GM21381 (cell line): Measurements from ENCODE around the gene KHDC4.

Experiments used
- ATAC-seq: cut with Tn5 transposase; IDR thresholded peaks from one replicate; pipeline ENCODE4 v1.9.1; 2021; ENCODE audit warnings: mild to moderate bottlenecking, moderate library complexity; ENCODE audit not compliant: unreplicated experiment

Gene KHDC4

GRCh38 chr1:155970531-155971167, 36.4 kb upstream of the KHDC4 start:
- no peak for ATAC-seq

DNA sequence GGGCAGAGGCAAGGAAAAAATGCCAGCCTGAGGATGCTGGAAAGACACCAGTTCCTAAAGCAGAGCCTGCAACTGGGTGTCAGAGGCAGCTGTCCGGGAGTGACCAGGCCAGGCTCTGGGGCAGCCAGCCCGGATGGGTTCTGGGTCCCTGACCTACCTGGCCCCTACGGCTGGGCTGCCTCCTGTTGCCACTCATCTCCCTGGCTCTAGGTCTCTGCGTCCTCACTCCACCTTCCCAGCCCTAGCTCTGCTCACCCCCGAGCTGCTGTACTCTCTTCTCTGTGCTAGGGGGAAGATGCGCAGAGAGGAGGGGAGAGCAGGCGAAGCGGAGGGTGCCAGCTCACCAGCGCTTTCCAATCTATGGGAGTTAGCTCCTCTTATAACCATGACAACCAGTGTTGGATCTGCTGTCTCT, 35.2 kb upstream of the KHDC4 start:
- ATAC-seq, result no peak

GRCh38 chr1:155968670-155969069, 34.5 kb upstream of the KHDC4 start:
- ATAC-seq, result no peak

- no peak for ATAC-seq
Measured at GRCh38 chr1:155968051-155968400, 33.8 kb upstream of the KHDC4 start.

DNA sequence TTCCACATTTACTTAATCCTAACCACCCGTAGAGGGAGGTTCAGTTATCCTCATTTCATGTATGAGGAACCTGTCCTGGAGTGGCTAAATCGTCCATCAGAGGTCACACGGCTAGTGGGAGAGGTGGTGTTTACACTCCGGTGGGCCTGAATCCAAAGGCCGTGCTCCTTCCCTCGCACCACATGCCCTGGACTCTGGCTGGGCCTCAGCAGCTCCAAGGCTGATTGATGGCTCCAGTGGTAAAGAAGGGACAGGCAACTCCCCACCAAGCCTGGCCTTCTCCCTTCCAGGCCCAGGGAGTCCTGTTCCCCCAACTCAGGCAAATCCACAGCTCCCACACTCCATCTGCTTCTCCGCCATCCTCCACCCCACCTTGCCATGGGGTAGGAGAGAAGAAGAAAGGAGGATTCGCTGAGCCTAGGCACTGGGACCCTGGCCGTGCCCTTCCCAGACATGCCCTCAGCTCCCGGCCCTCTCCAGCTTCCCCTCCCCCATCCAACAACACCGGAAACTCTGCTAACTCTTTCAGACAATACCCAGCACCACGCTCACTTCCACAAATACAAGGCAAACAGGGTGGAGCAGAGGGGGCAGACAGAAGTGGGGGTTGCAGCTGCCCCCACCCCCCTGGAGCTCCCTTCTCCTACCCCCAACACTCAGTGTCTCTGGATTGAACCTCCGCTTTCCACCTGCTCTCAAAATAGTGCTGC, 33.3 kb upstream of the KHDC4 start:
- ATAC-seq, result no peak

GRCh38 chr1:155966750-155967149, 32.5 kb upstream of the KHDC4 start:
- ATAC-seq, result no peak

DNA sequence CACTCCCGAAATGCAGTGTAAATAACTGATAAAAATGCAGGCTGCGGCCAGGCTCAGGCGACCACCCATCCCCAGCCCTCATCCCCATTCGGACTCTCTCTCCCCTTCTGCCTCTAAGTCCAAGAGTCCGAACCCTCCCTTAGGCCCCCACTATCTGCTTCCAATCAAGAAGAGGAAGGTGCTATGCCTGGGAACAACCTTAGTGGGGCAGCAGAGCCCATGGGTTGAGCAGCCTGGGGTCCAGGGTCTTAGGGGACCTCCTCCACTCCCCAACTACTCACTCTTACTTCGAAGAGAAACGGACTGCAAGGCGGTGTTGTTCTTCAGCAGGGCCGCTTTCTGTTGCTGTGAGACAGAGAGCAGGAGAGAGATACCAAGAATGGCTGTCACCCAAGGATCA, 31.9 kb upstream of the KHDC4 start:
- no peak for ATAC-seq

DNA sequence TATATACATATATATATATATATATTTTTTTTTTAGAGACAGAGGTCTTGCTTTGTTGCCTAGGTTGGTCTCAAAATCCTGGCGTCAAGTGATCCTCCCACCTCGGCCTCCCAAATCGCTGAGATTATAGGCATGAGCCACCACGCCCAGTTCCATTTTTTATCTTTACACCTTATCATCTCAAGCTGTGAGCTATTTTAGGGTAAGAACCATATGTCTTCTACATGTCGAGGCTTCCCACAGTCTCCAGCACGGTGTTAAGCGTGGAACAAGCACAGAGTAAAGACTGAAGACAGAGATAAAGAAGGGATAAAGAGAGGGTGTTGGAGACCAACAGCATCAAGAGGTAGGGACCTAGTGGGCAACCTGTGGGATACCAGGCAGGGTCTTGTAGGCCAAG, 30.0 kb upstream of the KHDC4 start:
- no peak for ATAC-seq

DNA sequence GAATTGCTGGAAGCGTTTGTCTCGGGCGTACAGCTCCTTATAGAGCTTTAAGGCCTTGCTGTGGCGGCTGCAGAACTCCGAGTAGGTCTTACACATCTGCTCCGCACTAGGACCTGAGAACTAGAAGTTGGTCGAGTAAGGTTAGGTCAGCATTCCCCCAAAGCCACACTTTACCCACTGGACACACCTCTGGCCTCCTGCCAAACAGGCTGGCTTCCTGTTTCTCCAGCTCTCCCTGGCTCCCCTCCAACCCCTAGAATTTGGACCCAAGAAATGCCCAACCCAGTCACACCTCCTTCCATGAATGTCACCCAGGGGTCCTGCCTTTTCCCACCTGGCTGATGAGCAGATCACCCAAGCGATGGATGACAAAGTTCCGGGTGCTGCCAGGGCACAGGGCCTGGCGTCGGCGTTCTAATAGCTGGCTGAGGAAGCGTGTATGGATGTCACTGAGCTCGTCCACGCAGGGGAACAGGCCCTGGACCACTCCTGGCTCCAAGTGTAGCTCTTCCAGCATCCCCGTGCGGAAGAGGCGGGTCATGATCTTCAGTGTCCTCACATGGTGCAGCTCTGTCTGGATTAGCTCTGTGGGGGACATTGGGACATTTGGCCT, 28.5 kb upstream of the KHDC4 start:
- no peak for ATAC-seq

- ATAC-seq, result no peak
Measured at GRCh38 chr1:155961937-155962336, 27.7 kb upstream of the KHDC4 start.

DNA sequence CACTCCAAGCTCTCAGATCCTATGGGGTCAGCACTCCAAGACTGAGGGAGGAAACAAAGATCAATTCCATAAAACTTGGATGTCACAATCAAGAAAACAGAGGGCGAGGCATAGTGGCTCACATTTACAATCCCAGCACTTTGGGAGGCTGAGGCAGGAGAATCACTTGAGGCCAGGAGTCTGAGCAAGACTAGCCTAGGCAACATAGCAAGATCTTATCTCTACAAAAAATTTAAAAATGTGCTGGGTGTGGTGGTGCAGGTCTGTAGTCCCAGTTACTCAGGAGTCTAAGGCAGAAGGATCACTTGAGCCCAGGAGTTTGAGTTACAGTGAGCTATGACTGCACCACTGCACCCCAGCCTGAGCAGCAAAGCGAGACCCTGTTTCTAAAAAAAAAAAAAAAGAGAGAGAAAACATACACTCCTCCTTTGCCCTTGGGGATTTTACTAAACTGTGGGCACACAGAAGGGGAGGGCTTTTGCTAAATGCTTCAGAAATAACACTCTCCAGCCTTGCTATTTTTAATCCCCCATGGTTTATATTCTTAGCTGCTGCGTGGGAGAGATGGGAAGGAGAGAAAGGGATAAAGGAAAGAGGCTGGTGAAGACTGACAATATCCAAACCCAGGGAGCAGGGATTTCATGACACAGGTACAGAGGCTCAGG, 26.0 kb upstream of the KHDC4 start:
- no peak for ATAC-seq

GRCh38 chr1:155957411-155957915, 23.2 kb upstream of the KHDC4 start:
- no peak for ATAC-seq

DNA sequence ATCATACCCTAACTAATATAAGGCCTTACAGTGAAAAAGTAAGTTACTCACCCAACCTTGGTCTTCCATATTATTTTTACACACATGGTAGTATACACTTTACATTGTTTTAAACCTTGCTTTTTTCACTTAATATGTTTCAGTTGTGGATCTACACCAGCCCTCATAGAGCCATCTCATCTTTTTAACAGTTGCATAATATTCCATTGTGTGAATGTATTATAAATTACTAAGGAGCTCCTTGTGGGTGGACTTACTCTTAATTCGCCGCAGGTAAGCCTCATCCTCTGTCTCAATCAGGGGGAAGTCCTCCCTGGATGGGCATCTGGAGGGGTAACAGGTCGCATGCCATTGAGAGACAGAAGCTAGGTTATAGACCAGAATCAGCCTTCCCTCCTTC, 20.4 kb upstream of the KHDC4 start:
- ATAC-seq, result no peak

- ATAC-seq, result no peak
Measured at GRCh38 chr1:155952505-155952890, 18.3 kb upstream of the KHDC4 start.

DNA sequence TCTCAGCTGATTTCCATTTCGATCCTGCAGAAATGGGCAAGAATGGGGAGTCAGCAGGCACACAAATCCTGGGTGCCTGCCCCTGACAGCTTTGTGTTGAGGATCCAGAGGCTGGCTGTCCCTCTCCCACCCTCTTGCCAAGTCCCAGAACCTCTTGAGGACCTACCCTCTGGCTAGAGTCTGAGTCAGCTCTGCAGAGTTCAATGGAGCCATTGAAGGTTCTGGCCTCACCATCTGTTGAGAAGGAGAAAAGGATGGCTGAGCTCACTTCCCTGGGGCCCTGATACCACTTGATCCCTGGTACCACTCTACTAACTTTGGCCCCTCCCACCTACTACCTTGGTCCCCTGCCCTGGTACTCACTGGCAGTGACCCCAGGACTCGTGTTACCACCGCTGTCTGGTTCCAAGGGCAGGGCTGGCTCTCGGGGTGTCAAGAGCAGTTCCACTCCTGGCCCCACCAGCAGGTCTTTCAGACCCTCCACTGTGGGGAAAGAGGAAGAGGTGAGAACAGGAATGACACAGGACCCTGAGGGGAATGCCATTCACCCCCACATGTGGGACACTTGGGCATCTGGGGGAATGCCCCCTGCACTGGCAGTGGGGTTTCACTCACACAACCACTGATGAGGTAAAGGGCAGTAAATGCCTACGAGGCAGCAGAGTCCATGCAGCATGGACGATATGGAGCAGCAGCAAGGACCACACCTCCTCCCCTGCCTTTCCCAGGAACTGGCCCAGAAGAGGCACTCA, 17.7 kb upstream of the KHDC4 start:
- ATAC-seq, result no peak

- ATAC-seq, result no peak
Measured at GRCh38 chr1:155950829-155951228, 16.6 kb upstream of the KHDC4 start.

DNA sequence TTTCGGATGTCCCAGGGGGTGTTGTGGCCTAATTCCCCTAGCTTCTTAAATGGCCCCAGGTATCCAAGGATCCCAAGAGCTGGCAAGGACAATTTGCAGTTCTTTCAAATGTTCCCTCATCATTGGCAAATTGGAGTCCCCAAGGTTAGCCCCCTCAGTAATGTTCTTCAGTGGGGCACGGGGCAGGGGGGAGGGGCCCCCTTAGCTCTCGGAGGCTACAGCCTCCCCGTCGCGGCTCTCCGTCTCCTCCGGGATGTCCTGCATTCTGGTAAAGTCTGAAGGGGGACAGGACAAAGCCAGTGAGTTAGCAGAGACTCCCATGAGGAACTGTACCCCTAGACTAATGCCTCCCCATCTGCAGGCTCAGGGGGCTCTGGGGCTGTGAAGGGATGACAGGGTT, 13.5 kb upstream of the KHDC4 start:
- no peak for ATAC-seq

- ATAC-seq, result no peak
Measured at GRCh38 chr1:155947292-155947691, 13.1 kb upstream of the KHDC4 start.

DNA sequence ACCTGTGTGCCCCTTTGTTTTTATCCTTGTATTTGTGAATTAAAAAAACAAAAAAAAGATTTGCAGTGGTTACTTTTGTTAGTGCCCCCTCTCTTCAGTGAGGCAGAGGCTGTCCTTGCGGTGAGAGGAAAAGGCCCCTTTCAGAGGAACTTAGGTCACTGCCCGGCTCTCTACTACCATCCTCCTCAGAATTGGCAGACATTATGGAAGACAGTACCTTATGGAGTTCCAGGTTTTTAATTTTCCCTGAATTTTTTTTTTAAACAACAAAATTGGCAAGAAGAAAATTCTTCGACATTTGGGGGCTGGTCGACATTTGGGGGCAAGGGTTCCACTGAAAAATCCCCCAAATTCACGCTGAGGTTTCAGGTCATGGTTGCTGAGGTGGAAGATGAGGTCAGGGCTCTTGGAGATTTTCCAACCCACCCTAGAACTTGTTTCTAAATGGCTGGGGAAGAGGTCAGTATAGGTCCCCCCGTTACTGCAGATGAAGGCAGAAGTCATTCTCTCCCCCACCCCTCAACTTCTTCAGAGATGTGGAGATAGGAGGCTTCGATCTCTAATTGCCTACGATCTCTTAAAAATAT, 12.5 kb upstream of the KHDC4 start:
- ATAC-seq, result peak; percentile 14

- no peak for ATAC-seq
Measured at GRCh38 chr1:155944444-155944799, 10.2 kb upstream of the KHDC4 start.
